Gastrocnemius medialis (tissue), 4 donors: ENCODE data around the gene GRHL3.

Source experiments
- POLR2A ChIP-seq, 2 donors: fragments of 450-650 bp; IDR thresholded peaks; one replicate each; pipeline ENCODE4 v1.6.1; 2017; ENCODE audit warnings: antibody characterized with exemption in 2 of 2, mild to moderate bottlenecking in 2 of 2, moderate library complexity in 2 of 2
- TF ChIP-seq, protein P1 (sequence below), 5 experiments: fragments of 450-650 bp in 3 of 5; fragments of 200-600 bp in 2 of 5; sonication (generic) in 2 of 5; IDR thresholded peaks in 4 of 5; conservative IDR thresholded peaks in 1 of 5; 1 replicate in 4 of 5; 2 replicates in 1 of 5; pipeline ENCODE4 v1.5.1; 2016 to 2019; ENCODE audit warnings: antibody characterized with exemption in 5 of 5, mild to moderate bottlenecking in 3 of 5, moderate library complexity in 3 of 5

DNA sequence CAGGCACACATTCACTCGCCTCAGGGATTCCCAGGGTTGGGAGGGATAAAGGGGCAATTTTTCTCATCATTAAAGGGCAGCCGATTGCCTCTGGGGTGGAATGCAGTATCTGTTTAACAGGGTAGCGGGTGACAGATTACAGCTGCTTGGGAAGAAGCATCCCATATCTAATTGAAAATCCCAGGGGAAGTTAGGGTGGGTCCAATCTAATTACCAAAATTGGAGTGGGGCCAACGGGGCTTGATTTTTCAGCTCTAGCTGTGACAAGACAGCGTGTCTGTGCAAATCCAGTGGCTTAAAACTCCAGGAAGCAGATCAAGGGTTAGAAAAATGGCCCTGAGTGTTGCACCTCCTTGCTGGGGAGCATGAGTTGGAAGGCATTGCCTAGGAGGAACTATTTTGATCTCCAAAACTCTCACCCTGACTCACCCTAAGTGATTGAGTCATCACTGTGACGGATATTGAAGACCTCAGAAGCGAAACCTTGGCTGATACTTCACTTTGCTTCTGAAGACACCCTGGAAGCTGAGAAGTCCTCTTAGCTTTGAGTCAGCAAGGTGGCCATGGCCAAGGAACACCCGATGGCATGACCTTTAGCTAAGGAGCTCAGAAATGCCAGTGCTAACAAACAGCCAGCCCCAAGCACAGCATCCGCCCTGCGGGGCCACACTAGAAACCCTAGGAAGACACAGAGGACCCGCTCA, 46.0 kb downstream of the GRHL3 start:
- TF ChIP-seq, protein P1, sequence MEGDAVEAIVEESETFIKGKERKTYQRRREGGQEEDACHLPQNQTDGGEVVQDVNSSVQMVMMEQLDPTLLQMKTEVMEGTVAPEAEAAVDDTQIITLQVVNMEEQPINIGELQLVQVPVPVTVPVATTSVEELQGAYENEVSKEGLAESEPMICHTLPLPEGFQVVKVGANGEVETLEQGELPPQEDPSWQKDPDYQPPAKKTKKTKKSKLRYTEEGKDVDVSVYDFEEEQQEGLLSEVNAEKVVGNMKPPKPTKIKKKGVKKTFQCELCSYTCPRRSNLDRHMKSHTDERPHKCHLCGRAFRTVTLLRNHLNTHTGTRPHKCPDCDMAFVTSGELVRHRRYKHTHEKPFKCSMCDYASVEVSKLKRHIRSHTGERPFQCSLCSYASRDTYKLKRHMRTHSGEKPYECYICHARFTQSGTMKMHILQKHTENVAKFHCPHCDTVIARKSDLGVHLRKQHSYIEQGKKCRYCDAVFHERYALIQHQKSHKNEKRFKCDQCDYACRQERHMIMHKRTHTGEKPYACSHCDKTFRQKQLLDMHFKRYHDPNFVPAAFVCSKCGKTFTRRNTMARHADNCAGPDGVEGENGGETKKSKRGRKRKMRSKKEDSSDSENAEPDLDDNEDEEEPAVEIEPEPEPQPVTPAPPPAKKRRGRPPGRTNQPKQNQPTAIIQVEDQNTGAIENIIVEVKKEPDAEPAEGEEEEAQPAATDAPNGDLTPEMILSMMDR (IDR thresholded peaks at IDR 0.05 in 4 of 5, conservative IDR thresholded peaks at IDR 0.05 in 1 of 5), result no peak
- TF ChIP-seq POLR2A (IDR thresholded peaks at IDR 0.05), result no peak
